Type B pancreatic cell (in vitro differentiated cells): Measurements from ENCODE around the gene CASP4. TPM values are rescaled to one million over a fixed set of nuclear protein-coding genes. Genes with fewer than 3 reads are reported as not detected.

Experiments used
- DNase-seq: peaks from one replicate; pipeline ENCODE4 v3.0.0; 2021; ENCODE audit warnings: mixed read lengths; ENCODE audit not compliant: unreplicated experiment; ENCODE audit errors: extremely low spot score
- H3K27ac Mint-ChIP-seq: 2 replicates; pipeline ENCODE4 v1.8.0; 2021; ENCODE audit warnings: mild to moderate bottlenecking, mixed read lengths
- H3K27me3 Mint-ChIP-seq: 2 replicates; pipeline ENCODE4 v1.8.0; 2021; ENCODE audit warnings: mixed read lengths
- H3K36me3 Mint-ChIP-seq: 2 replicates; pipeline ENCODE4 v1.8.0; 2021; ENCODE audit warnings: mixed read lengths
- H3K4me1 Mint-ChIP-seq: one replicate; pipeline ENCODE4 v1.8.0; 2021; ENCODE audit warnings: mixed read lengths; ENCODE audit not compliant: unreplicated experiment
- H3K4me3 Mint-ChIP-seq: 2 replicates; pipeline ENCODE4 v1.8.0; 2021; ENCODE audit warnings: mild to moderate bottlenecking, mixed read lengths
- H3K9me3 Mint-ChIP-seq: 2 replicates; pipeline ENCODE4 v1.8.0; 2021; ENCODE audit warnings: mixed read lengths
- long read RNA-seq: library from polyadenylated mRNA; unstranded; transcript quantifications from one replicate; pipeline ENCODE4 v2.0.0, GENCODE V29; 2020
- total RNA-seq: library from RNA; stranded (reverse); gene quantifications from 2 replicates; pipeline ENCODE4 v1.2.1, GENCODE V29; 2021; ENCODE audit warnings: low replicate concordance
- TF ChIP-seq, protein P1 (sequence below): fragments of 200-600 bp; sonication (generic); conservative IDR thresholded peaks from 2 replicates; pipeline ENCODE4 v1.5.0; 2021; ENCODE audit warnings: antibody characterized with exemption, mild to moderate bottlenecking

The CASP4 gene
- total RNA-seq, result 18.4 and 50.3 TPM in 2 replicates
- long read RNA-seq, transcript CASP4-203 (9 exons, 2,158 nt), result major isoform, 198 of 237 reads
- long read RNA-seq, partial matches to known transcripts, result 10 of 237 reads
- long read RNA-seq, other reads (novel, unspliced or antisense), result 27 of 237 reads

DNA sequence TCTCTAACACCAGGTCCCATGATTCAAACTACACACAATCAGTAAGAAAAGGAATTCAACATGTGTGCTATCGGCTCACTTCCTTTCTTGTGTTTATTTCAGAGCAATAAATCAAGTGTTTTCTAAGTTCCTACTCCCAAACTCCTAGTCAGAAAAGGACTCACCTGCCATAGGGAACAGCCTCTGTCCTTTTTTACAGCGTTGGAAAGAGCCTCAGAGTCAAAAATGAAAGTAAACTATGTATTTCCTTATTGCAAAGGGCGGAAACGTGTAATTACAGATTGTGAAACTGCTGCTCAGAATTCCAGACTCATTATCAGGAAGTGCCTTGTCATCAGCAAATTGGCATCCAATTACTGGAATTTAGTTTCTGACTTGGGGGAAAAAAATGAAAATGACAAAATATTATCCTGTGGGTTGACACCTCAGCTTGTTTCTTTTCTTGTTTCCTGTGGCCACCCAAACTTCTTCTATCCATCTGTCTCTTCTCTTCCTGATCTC is at the start of gene CASP4:
Gene CASP4 (minus strand): TSS at position 220 of the 501 bp plus-strand sequence. CDS start 49 bp downstream, at position 171.
- peaks cover 20% of the 10 kb centered on the region for H3K4me1 Mint-ChIP-seq
- TF ChIP-seq, protein P1, sequence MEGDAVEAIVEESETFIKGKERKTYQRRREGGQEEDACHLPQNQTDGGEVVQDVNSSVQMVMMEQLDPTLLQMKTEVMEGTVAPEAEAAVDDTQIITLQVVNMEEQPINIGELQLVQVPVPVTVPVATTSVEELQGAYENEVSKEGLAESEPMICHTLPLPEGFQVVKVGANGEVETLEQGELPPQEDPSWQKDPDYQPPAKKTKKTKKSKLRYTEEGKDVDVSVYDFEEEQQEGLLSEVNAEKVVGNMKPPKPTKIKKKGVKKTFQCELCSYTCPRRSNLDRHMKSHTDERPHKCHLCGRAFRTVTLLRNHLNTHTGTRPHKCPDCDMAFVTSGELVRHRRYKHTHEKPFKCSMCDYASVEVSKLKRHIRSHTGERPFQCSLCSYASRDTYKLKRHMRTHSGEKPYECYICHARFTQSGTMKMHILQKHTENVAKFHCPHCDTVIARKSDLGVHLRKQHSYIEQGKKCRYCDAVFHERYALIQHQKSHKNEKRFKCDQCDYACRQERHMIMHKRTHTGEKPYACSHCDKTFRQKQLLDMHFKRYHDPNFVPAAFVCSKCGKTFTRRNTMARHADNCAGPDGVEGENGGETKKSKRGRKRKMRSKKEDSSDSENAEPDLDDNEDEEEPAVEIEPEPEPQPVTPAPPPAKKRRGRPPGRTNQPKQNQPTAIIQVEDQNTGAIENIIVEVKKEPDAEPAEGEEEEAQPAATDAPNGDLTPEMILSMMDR, result no peak
- no peak for DNase-seq
- peaks cover 9% of the 10 kb centered on the region for H3K9me3 Mint-ChIP-seq
- peak within 1 kb of the TSS; percentile 93 for H3K27ac Mint-ChIP-seq
- H3K4me3 Mint-ChIP-seq, result peak within 1 kb of the TSS; percentile 86
- H3K36me3 Mint-ChIP-seq, result peaks cover 7% of the 10 kb centered on the region
- no peaks in the 10 kb centered on the region for H3K27me3 Mint-ChIP-seq

DNA sequence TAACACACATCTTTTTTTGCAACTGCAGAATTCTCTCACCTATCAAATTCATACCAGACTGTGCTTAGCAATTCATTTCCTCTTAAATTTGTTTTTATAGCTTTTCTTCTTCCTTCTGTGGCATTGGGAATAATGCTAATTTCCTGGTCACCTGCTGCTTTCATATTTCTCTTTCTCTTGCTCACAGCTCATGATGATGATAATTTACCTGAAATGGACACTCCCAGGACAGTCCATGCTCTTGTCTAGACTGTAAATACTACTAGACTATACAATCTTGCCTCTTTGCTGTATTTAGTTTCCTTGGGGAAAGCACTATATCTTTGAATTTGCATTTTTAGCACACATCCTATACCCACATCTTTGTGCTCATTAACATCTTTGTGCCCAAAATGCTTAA is 39.1 kb upstream of the CASP4 start:
- Mint-ChIP-seq H3K4me1 (no peaks in the 10 kb centered on the region), H3K27me3 (no peaks in the 10 kb centered on the region), H3K36me3 (no peaks in the 10 kb centered on the region), H3K9me3 (no peaks in the 10 kb centered on the region), H3K4me3 (no peak overlapping the region), H3K27ac (no peak overlapping the region)
- TF ChIP-seq, protein P1, result no peak
- DNase-seq, result no peak

DNA sequence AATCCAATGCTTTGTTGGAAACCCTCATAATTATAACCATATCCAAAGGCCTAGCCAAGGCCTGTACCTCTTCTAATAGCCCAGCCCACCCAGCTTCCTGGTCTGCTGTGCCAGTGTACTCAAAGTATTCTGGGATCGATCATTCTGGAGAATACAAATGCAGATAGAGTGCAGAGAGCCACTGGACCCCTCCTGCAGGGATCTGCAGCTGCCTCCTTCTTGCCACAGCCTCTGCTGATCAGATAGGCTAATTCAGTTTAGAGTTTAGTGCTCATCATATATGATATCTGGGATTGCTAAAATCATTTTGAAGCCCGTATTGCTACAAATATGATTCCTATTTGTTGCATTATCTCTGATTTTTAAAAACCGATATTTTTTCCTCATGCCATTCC is 37.1 kb upstream of the CASP4 start:
- TF ChIP-seq, protein P1, result no peak
- Mint-ChIP-seq H3K4me1 (no peaks in the 10 kb centered on the region), H3K27me3 (no peaks in the 10 kb centered on the region), H3K9me3 (peaks cover 4% of the 10 kb centered on the region), H3K4me3 (no peak overlapping the region), H3K27ac (no peak overlapping the region), H3K36me3 (no peaks in the 10 kb centered on the region)
- DNase-seq, result no peak

DNA sequence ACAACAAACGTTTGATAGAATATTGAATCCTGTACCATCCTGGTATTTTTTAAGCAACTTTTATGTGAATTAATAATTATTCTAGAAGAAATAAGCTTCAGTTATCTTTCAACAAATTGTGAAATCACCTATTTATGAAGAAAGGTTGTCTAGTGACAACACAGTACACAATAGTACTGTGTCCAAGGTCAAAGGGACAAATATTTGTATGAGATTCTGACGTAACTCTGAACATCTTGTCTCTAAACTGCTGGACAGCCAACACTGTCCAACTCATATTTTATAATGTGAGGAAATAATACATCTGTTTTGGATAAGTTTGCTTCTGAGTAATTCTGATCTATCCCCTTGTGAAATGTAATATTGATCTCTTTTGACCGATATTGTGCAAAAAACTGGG is 35.6 kb upstream of the CASP4 start:
- Mint-ChIP-seq H3K36me3 (no peaks in the 10 kb centered on the region), H3K4me3 (no peak overlapping the region), H3K9me3 (peaks cover 4% of the 10 kb centered on the region), H3K27ac (no peak overlapping the region), H3K27me3 (no peaks in the 10 kb centered on the region), H3K4me1 (no peaks in the 10 kb centered on the region)
- DNase-seq, result no peak
- TF ChIP-seq, protein P1, result no peak

DNA sequence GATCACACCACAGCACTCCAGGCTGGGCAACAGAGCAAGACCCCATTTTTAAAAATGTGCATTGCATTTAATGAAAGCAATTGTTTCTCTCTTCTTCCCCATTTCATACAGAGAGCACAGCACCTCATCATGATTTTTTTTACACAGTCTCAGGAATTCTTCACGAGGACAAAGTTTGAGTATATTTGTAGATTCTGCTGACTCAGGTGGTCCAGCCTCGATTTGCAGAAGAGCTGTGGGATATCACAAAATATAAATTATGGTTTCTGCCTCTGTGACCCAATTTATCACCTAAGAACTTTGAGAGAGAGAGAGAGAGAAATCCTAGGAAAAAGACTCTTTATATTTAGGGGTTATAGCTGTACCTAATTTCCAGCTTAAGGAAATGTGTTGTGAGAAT is 34.8 kb upstream of the CASP4 start:
- no peak for DNase-seq
- peaks cover 4% of the 10 kb centered on the region for H3K9me3 Mint-ChIP-seq
- no peaks in the 10 kb centered on the region for H3K4me1 Mint-ChIP-seq
- H3K36me3 Mint-ChIP-seq, result no peaks in the 10 kb centered on the region
- TF ChIP-seq, protein P1, result no peak
- H3K27me3 Mint-ChIP-seq, result no peaks in the 10 kb centered on the region
- H3K27ac Mint-ChIP-seq, result no peak overlapping the region
- H3K4me3 Mint-ChIP-seq, result no peak overlapping the region
